ENCODE results near the gene HSD3B1.

GRCh38 chr1:119510046-119510445 lies 3.0 kb downstream of the HSD3B1 start:
- TF ChIP-seq CTCF (conservative IDR thresholded peaks at IDR 0.05) = no peak
- no peak for TF ChIP-seq EZH2 (IDR thresholded peaks at IDR 0.05; ENCODE audit: low read depth)

All from PC-9 (cell line).